BJ (cell line): ENCODE measurements around the gene SFR1. TPM values are rescaled to one million over a fixed set of nuclear protein-coding genes. Genes with fewer than 3 reads are reported as not detected.

Source experiments
- CTCF ChIA-PET: fragments of 350-600 bp; formaldehyde crosslinking; extraction: SDS; loops from one replicate; lab custom pipeline; 2021; ENCODE audit warnings: antibody characterized with exemption, inconsistent platforms; lab: Yijun Ruan, JAX
- POLR2A ChIA-PET: fragments of 300-600 bp; sonication (Branson Sonifier 250); formaldehyde crosslinking; extraction: SDS; loops from one replicate; lab custom pipeline; 2021; ENCODE audit warnings: antibody characterized with exemption; lab: Charles Lee
- DNase-seq: peaks from one replicate; pipeline ENCODE4 v3.0.0-alpha.2; 2011; ENCODE audit warnings: low read depth
- H3K27me3 ChIP-seq: 2 replicates; pipeline ENCODE4 v1.6.0; 2011; ENCODE audit warnings: low read length; ENCODE audit not compliant: control insufficient read depth, insufficient read depth
- H3K36me3 ChIP-seq: 2 replicates; pipeline ENCODE4 v1.5.1; 2011; ENCODE audit warnings: low read length; ENCODE audit not compliant: control insufficient read depth, insufficient read depth
- H3K4me3 ChIP-seq: 2 replicates; pipeline ENCODE4 v1.5.1; 2011; ENCODE audit warnings: low read depth, mild to moderate bottlenecking, control low read depth, low read length
- CTCF ChIP-seq: IDR thresholded peaks from 2 replicates; pipeline ENCODE4 v1.5.1; 2011; ENCODE audit warnings: low read depth, mild to moderate bottlenecking, control low read depth, inconsistent platforms, low read length, moderate library complexity; ENCODE audit not compliant: insufficient read depth
- polyA plus RNA-seq: library from polyadenylated mRNA; depleted of rRNA; stranded (reverse); fragments of >200 nt; gene quantifications from 2 replicates; pipeline ENCODE4 v1.2.3, GENCODE V29; 2011

Gene SFR1
- polyA plus RNA-seq, 1 experiment: 1.5 TPM

GRCh38 chr10:104085801-104086400, 36.1 kb upstream of the SFR1 start, which contains the start of gene COL17A1:
TSS of gene COL17A1 (minus strand) at chr10:104085880. CDS start at chr10:104080673, 5,207 bp downstream.
- Histone ChIP-seq H3K27me3 (0 out of 2 replicates have a peak, but pooled peaks cover 2% of the 10 kb centered on the region), H3K4me3 (no peak within 1 kb of the TSS), H3K36me3 (no peaks in the 10 kb centered on the region)
- CTCF ChIA-PET: no interaction called here
- POLR2A ChIA-PET: no interaction called here
- no peak for TF ChIP-seq CTCF
- no peak for DNase-seq

- Histone ChIP-seq H3K27me3 (no peaks in the 10 kb centered on the region), H3K4me3 (no peak overlapping the region), H3K36me3 (no peaks in the 10 kb centered on the region)
- ChIA-PET CTCF (interaction anchor here (0.6 kb wide), 1 partner anchor 27 kb away, joined by 4 read pairs; no protein-coding TSS in a partner anchor), POLR2A (no interaction called here)
- no peak for DNase-seq
- no peak for TF ChIP-seq CTCF
Measured at GRCh38 chr10:104088239-104088638, 33.7 kb upstream of the SFR1 start.

GRCh38 chr10:104089621-104090020, 32.4 kb upstream of the SFR1 start:
- ChIA-PET POLR2A (no interaction called here), CTCF (interaction anchor here (0.7 to 0.9 kb wide), 2 partner anchors 29 to 484 kb away, joined by 3 read pairs; no protein-coding TSS in a partner anchor)
- no peak for TF ChIP-seq CTCF
- Histone ChIP-seq H3K36me3 (no peaks in the 10 kb centered on the region), H3K27me3 (no peaks in the 10 kb centered on the region), H3K4me3 (no peak overlapping the region)
- DNase-seq: no peak

- TF ChIP-seq CTCF: no peak
- Histone ChIP-seq H3K4me3 (no peak overlapping the region), H3K36me3 (no peaks in the 10 kb centered on the region), H3K27me3 (no peaks in the 10 kb centered on the region)
- CTCF ChIA-PET: interaction anchor here (0.9 kb wide), 1 partner anchor 30 kb away, joined by 3 read pairs; no protein-coding TSS in a partner anchor
- no peak for DNase-seq
- POLR2A ChIA-PET: no interaction called here
Measured at GRCh38 chr10:104090611-104091010, 31.4 kb upstream of the SFR1 start.

- Histone ChIP-seq H3K4me3 (no peak overlapping the region), H3K36me3 (no peaks in the 10 kb centered on the region), H3K27me3 (no peaks in the 10 kb centered on the region)
- no peak for DNase-seq
- ChIA-PET CTCF (no interaction called here), POLR2A (no interaction called here)
- TF ChIP-seq CTCF: no peak
Measured at GRCh38 chr10:104092749-104093148, 29.2 kb upstream of the SFR1 start.
